GM19455 (cell line): ENCODE data around the gene ADAM8.

ENCODE experiments used
- ATAC-seq: cut with Tn5 transposase; IDR thresholded peaks from one replicate; pipeline ENCODE4 v1.9.1; 2021; ENCODE audit not compliant: unreplicated experiment

Gene ADAM8

GRCh38 chr10:133309100-133309719, 32.5 kb upstream of the ADAM8 start:
- peak; percentile 83 for ATAC-seq

DNA sequence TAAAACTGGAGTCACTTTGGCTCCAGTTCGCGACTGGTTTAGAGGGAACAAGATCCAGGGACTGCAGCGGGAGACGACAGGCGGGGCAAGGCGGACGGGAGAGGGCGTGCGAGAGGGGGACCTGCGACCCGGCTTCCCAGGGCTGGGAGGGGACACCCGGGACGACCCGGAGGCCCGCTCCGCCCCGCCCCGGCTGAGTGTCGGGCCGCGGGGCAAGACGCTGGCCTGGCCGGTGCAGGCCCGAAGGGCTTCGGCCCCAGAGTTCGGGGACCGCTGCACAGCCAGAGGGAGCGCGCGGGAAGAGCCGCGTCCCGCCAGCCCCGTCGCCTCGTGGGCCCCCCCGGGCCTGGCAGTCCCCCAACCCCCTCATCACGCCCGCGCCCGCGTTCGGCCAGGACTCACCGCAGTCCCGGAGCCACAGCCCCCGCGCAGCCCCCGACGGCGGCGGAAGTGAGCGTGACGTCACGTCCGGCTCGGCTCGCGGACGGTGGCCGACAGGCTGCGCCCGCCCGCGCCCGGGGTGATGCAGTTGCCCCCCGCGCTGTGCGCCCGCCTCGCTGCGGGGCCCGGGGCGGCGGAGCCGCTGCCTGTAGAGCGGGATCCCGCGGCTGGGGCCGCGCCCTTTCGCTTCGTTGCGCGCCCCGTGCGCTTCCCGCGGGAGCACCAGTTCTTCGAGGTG, 31.9 kb upstream of the ADAM8 start, which contains the start of the genes TUBGCP2 and ZNF511:
Gene TUBGCP2 (minus strand): TSS at position 452 of the 679 bp plus-strand sequence. CDS start 5,931 bp downstream, outside the sequence.
Gene ZNF511 (plus strand): TSS at position 494 of the 679 bp plus-strand sequence. CDS start 30 bp downstream, at position 524.
- peak; percentile 81 for ATAC-seq

- ATAC-seq, result peak; percentile 36
These were observed 31.2 kb upstream of the ADAM8 start for GRCh38 chr10:133307776-133308420.

DNA sequence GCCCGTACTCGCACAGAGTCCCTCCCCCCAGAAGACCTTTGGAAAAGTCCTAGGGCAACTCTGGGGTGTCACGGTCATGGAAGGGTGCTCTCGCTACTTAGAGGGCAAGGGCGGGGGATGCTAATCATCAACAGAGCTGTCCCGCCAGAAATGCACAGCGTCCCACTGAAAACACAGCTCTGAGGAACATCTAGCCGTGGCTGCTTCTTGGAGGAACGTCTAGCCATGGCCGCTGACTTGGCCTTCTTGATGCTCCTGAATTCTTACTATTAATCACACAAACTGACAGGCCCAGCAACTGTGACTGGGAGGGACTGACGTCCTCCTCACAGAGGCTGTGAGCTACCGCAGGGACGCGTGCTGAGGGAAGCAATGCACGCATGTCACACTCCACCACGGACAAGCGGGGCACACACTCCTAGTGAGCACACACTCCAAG, 30.3 kb upstream of the ADAM8 start:
- ATAC-seq, result no peak

DNA sequence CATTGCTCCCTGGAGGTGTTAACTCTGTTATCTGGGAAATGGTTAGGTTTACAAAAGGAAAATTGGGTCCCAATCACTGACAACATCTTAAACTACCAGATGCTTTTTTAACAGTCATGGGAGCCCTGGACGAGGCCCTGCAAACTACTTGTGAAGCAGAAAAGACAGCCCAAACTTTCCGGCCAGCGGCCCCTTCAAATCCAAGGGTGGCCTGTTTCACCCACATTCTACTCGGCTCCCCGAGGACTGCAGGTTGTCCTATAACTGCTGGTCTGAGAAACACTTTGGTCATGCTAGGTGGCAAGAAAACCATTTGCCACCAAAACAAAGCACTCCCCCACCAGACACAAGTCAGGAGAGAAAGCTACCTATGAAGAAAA, 29.4 kb upstream of the ADAM8 start:
- no peak for ATAC-seq

- ATAC-seq, result no peak
These were observed 26.5 kb upstream of the ADAM8 start for GRCh38 chr10:133303206-133303605.

GRCh38 chr10:133302230-133302629, 25.6 kb upstream of the ADAM8 start:
- no peak for ATAC-seq

DNA sequence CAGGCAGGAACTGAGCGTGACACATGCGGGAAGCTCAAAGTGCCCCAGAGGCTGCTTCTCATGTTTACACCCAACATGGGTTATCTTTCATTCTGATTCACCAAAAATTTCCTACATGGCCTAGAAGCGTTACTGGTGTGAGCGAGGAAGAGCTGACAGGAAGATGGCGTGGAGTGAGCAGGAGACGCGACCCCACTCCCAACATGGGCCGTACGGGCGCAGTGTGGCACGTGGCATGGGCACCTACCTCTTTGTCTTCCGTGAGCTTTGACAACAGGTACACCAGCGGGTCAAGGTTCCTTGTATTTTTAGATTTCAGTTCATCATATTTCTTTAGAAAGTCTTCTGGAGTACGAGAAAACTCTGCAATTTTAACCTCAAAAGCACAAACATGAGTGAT, 23.1 kb upstream of the ADAM8 start:
- ATAC-seq, result no peak

- ATAC-seq, result no peak
These were observed 22.6 kb upstream of the ADAM8 start for GRCh38 chr10:133299224-133299623.

GRCh38 chr10:133298466-133298865, 21.8 kb upstream of the ADAM8 start:
- no peak for ATAC-seq

GRCh38 chr10:133297504-133297903, 20.8 kb upstream of the ADAM8 start:
- no peak for ATAC-seq

DNA sequence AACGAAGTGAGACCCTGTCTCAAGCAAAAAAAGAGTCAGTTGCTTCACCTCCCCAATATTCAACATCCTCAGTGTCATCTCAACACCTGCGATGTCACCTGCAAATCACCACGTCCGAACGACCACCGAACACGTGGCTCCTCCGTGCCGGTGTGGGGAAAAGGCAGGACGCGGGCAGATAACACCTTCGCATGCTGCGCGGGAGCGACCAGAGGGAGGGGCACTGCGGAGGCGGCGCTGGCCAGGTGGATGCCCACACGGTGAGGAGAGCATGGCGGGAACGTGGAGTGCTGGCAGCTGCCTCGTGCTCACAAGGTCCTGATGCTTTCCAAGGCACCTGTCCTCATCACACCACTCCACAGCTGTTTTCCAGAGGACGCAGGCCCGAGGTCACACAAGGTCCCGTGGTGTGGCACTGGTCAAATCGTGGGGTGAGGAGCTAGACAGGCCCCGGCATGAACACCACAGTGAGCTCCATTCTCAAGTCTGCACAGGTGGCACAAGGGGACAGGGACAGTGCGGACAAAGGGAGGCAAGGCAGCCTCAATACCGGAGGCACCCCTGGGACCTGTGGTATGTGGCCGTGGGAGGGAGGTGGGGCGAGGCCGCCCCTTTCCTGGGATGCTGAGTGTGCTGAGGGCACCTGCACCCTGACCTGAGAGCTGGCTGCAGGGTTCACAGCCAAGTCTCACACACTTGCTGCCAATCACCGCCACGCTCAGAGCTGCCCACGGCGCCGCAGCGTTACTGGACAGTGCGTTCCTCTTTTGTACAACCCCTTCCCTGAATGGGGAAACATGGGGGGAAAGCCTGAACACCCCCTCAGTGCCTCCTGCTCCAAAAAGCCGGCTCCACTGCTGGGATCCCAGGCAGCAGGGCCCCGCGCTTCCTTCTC, 19.0 kb upstream of the ADAM8 start:
- no peak for ATAC-seq

DNA sequence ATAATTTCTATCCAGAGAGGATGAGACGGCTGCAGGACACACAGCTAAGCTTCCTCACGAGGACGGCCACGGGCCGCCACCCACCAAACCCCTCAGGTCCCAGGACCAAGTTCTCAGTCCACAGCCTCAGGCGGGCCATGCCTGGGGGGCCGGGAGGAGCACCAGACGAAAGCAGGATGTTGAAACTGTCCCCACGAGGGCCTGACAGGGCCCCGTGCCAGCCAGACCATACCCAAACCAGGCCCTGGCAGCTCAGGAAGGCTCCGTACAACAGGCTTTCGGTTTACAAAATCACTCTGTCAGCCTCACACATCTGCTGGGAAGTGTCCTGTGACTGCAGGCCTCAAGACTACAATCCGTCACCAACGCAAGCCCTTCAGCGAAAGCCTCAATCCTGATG, 17.5 kb upstream of the ADAM8 start:
- no peak for ATAC-seq

DNA sequence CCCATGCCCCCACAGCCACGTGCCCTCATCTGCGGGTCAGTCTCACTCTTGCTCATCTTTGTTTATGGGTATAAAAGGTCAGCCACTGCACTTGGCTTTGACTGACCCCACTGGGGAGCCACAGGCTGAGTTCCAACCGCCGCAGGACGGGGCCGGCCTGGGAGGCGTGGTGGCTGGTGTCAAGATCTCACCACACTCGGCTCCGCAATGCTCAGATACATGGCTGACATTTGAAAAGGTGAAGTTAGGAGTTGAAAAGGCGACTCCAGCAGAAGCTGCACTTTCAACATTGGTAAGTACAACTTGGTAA, 17.1 kb upstream of the ADAM8 start:
- no peak for ATAC-seq

DNA sequence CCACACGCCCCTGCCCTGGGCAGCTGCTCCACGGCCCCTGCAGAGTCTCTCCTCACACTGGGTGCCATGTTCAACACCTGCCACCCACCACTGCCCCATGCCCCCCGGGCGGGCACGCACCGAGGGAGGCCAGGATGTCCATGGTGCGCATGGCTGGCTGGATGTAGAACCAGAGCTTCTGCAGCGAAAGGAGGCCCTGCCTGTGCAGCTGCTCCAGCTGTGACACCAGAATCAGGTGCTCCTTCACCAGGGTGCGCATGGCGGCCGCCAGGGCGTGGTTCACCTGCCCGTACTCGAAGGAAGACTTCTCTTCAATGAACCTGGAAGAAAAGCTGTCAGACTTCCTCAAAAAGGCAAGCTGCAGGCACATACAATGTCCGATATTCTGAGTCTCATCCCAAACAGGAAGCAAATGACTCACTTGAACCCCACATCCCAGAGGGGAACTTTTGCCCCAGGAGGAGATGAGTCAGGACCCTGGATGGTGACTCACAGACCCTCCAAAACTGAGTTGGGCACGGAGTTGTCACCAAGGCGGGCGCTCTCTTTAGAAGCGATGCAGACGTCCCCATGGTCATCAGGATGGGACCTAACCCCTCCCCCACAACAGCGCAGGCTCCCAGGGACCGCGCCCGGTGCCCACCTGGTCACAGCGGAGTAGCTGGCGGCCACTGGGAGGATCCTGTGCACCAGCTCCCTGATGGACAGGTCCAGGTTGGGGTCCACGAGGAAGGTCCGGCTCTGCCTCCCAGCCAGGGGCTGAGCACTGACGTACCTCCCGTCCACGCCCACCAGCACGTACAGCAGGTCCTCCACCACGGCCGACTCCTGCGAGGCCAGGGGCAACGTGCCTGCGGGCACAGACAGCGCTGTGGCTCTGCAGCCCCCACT, 16.5 kb upstream of the ADAM8 start:
- ATAC-seq, result no peak

GRCh38 chr10:133289761-133290160, 13.1 kb upstream of the ADAM8 start:
- no peak for ATAC-seq

DNA sequence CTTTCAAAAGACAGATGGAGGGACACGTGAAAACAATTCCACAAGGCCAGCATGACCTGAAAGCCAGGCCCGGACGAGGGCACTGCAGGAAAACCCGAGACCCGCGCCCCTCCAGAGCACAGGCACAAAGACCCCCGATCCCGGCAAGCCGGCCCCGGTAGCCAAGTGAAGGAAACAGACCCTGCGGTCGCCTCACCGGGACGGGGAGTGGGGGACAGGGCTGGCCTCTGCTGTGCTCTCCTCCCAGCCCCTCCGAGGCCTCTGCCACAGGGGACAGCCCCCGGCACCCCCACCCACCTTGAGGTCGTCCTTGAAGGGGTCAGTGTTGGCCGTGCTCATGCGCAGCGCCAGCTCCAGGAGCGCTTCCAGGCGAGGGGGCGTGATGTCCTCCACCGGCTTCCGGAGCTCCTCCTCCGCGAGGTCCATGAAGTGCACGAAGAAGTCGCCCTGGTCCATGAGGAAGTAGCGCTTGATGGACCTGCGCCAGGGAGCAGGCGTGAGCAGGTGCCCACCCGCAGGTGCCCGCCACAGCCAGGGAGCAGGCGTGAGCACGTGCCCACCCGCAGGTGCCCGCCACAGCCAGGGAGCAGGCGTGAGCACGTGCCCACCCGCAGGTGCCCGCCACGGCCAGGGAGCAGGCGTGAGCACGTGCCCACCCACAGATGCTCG, 11.3 kb upstream of the ADAM8 start:
- ATAC-seq, result no peak

DNA sequence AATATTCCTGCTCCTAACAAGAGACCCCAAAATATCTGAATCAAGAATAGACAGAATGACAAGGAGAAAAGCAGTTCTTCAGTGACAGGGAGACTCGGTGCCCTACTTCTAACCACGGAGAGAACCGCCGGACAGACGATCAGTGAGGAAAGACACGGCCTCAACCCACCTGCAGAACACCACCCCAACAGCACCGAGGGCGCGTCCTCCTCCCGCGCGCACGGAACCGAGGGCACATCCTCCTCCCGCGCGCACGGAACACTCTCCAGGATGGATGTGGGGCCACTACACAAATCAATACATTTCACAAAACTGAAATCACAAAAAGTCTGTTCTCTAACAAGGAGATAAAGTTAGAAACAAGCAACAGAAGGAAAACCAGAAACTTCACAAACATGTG, 9.7 kb upstream of the ADAM8 start:
- no peak for ATAC-seq

DNA sequence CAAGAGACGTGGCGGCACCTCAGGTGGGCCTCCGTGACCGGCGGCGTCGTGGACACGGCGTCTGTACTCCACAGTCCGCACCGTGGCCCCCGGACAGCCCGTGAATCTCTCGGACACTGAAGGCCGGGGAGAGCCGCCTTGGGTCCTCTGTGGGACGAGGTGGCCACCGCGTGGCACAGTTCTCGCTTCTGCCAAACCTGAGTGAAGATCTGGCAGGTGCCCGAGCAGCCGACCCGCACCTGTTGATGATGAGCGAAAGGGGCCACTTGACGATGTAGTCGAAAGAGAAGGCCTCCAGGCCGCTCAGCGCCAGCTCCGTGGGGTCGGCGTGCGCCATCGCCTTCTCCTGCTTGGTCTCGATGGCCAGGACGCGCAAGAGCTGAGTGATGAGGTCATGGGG, 8.5 kb upstream of the ADAM8 start:
- ATAC-seq, result no peak

GRCh38 chr10:133283931-133284330, 7.3 kb upstream of the ADAM8 start:
- ATAC-seq, result no peak
